ENCODE results near the gene LZTS2.

The LZTS2 gene

GRCh38 chr10:100963826-100964225, 35.8 kb upstream of the LZTS2 start:
- TF ChIP-seq GABPA (IDR thresholded peaks at IDR 0.05; ENCODE audit: low read depth) (no peak), POLR2AphosphoS5 (IDR thresholded peaks at IDR 0.05; ENCODE audit: low read depth) (no peak), REST (IDR thresholded peaks at IDR 0.05; ENCODE audit: insufficient replicate concordance, low read depth) (no peak), SPI1 (IDR thresholded peaks at IDR 0.05; ENCODE audit: borderline replicate concordance, low read depth) (no peak)
- TF ChIP-seq, protein P1, sequence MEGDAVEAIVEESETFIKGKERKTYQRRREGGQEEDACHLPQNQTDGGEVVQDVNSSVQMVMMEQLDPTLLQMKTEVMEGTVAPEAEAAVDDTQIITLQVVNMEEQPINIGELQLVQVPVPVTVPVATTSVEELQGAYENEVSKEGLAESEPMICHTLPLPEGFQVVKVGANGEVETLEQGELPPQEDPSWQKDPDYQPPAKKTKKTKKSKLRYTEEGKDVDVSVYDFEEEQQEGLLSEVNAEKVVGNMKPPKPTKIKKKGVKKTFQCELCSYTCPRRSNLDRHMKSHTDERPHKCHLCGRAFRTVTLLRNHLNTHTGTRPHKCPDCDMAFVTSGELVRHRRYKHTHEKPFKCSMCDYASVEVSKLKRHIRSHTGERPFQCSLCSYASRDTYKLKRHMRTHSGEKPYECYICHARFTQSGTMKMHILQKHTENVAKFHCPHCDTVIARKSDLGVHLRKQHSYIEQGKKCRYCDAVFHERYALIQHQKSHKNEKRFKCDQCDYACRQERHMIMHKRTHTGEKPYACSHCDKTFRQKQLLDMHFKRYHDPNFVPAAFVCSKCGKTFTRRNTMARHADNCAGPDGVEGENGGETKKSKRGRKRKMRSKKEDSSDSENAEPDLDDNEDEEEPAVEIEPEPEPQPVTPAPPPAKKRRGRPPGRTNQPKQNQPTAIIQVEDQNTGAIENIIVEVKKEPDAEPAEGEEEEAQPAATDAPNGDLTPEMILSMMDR (IDR thresholded peaks at IDR 0.05; ENCODE audit: insufficient read depth, low read length): no peak

GRCh38 chr10:100965820-100966219, 33.8 kb upstream of the LZTS2 start:
- no peak for TF ChIP-seq GABPA (IDR thresholded peaks at IDR 0.05; ENCODE audit: low read depth)
- no peak for TF ChIP-seq REST (IDR thresholded peaks at IDR 0.05; ENCODE audit: insufficient replicate concordance, low read depth)
- TF ChIP-seq, protein P1 (IDR thresholded peaks at IDR 0.05; ENCODE audit: insufficient read depth, low read length): no peak
- no peak for TF ChIP-seq POLR2AphosphoS5 (IDR thresholded peaks at IDR 0.05; ENCODE audit: low read depth)
- no peak for TF ChIP-seq SPI1 (IDR thresholded peaks at IDR 0.05; ENCODE audit: borderline replicate concordance, low read depth)
- H3K27ac ChIP-seq (replicated peaks): no peak overlapping the region
- H3K27me3 ChIP-seq (ENCODE audit: insufficient read depth, poor library complexity, severe bottlenecking): no peaks in the 10 kb centered on the region
- DNase-seq (ENCODE audit: low read depth in 1 of 2, low spot score in 1 of 2): no peak
- H3K4me3 ChIP-seq (replicated peaks; ENCODE audit: insufficient read depth, low read length): no peak overlapping the region

More at GRCh38 chr10:100963826-100964225, 35.8 kb upstream of the LZTS2 start:
- DNase-seq (ENCODE audit: low read depth in 1 of 2, low spot score in 1 of 2): no peak
- Histone ChIP-seq H3K27ac (replicated peaks) (no peak overlapping the region), H3K4me3 (replicated peaks; ENCODE audit: insufficient read depth, low read length) (no peak overlapping the region), H3K27me3 (ENCODE audit: insufficient read depth, poor library complexity, severe bottlenecking) (no peaks in the 10 kb centered on the region)

DNA sequence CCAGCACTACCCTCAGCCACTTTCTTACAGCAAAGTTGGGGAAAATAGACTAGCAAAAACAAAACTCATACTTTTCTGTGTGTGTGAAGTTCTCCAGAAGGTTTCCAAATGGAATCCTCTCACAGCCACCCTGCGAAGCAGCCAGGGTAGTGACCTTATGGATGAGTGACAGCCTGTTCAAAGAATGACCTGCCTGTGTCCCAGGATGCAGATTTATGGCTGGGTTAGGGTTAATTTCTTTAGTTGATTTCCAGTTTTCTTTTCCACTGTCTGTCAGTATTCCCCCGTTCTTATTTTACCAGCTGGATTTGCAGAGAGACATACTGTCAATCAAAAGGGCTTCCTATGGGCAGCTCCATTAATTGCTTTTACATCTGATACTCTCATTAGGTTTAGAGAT, 32.7 kb upstream of the LZTS2 start:
- TF ChIP-seq SPI1 (IDR thresholded peaks at IDR 0.05; ENCODE audit: borderline replicate concordance, low read depth) (no peak), POLR2AphosphoS5 (IDR thresholded peaks at IDR 0.05; ENCODE audit: low read depth) (no peak), REST (IDR thresholded peaks at IDR 0.05; ENCODE audit: insufficient replicate concordance, low read depth) (no peak), GABPA (IDR thresholded peaks at IDR 0.05; ENCODE audit: low read depth) (no peak)
- TF ChIP-seq, protein P1 (IDR thresholded peaks at IDR 0.05; ENCODE audit: insufficient read depth, low read length): no peak
- H3K4me3 ChIP-seq (replicated peaks; ENCODE audit: insufficient read depth, low read length): no peak overlapping the region
- no peaks in the 10 kb centered on the region for H3K27me3 ChIP-seq (ENCODE audit: insufficient read depth, poor library complexity, severe bottlenecking)
- DNase-seq (ENCODE audit: low read depth in 1 of 2, low spot score in 1 of 2): no peak
- H3K27ac ChIP-seq (replicated peaks): no peak overlapping the region
